Measurements from ENCODE around the gene PDE1A.

PDE1A gene

DNA sequence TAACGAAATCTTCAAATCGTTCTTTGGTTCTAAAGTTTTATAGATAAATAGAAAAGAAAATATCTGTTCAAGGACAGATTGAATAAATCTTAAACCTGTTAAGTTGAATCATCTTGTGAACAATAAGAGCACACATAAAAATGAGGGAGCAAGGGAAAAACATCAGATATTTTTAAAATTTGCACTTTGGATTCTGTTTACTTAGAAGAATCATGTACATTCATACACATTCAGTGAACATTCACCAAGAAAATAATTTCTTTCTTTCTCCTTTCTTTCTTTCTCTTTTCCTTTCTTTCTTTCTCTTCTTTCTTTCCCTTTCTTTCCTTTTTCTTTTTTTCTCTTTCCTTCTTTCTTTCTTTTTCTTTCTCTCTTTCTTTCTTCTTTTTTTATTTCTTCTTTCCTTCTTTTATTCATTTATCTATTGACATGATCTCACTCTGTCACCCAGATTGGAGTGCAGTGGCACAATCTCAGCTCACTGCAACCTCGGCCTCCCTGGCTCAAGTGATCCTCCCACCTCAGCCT, 164.9 kb downstream of the PDE1A start:
- no peak for DNase-seq (ENCODE audit: low read depth in 1 of 2, low spot score in 1 of 2)
- H3K4me3 ChIP-seq (replicated peaks; ENCODE audit: insufficient read depth, low read length) = no peak overlapping the region
- H3K27ac ChIP-seq (replicated peaks) = no peak overlapping the region
- TF ChIP-seq, protein P1, sequence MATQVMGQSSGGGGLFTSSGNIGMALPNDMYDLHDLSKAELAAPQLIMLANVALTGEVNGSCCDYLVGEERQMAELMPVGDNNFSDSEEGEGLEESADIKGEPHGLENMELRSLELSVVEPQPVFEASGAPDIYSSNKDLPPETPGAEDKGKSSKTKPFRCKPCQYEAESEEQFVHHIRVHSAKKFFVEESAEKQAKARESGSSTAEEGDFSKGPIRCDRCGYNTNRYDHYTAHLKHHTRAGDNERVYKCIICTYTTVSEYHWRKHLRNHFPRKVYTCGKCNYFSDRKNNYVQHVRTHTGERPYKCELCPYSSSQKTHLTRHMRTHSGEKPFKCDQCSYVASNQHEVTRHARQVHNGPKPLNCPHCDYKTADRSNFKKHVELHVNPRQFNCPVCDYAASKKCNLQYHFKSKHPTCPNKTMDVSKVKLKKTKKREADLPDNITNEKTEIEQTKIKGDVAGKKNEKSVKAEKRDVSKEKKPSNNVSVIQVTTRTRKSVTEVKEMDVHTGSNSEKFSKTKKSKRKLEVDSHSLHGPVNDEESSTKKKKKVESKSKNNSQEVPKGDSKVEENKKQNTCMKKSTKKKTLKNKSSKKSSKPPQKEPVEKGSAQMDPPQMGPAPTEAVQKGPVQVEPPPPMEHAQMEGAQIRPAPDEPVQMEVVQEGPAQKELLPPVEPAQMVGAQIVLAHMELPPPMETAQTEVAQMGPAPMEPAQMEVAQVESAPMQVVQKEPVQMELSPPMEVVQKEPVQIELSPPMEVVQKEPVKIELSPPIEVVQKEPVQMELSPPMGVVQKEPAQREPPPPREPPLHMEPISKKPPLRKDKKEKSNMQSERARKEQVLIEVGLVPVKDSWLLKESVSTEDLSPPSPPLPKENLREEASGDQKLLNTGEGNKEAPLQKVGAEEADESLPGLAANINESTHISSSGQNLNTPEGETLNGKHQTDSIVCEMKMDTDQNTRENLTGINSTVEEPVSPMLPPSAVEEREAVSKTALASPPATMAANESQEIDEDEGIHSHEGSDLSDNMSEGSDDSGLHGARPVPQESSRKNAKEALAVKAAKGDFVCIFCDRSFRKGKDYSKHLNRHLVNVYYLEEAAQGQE (IDR thresholded peaks at IDR 0.05; ENCODE audit: insufficient replicate concordance, low read depth) = no peak
- TF ChIP-seq, protein P2, sequence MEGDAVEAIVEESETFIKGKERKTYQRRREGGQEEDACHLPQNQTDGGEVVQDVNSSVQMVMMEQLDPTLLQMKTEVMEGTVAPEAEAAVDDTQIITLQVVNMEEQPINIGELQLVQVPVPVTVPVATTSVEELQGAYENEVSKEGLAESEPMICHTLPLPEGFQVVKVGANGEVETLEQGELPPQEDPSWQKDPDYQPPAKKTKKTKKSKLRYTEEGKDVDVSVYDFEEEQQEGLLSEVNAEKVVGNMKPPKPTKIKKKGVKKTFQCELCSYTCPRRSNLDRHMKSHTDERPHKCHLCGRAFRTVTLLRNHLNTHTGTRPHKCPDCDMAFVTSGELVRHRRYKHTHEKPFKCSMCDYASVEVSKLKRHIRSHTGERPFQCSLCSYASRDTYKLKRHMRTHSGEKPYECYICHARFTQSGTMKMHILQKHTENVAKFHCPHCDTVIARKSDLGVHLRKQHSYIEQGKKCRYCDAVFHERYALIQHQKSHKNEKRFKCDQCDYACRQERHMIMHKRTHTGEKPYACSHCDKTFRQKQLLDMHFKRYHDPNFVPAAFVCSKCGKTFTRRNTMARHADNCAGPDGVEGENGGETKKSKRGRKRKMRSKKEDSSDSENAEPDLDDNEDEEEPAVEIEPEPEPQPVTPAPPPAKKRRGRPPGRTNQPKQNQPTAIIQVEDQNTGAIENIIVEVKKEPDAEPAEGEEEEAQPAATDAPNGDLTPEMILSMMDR (IDR thresholded peaks at IDR 0.05; ENCODE audit: insufficient read depth, low read length) = no peak
- no peak for TF ChIP-seq SPI1 (IDR thresholded peaks at IDR 0.05; ENCODE audit: borderline replicate concordance, low read depth)
- TF ChIP-seq POLR2AphosphoS5 (IDR thresholded peaks at IDR 0.05; ENCODE audit: low read depth) = no peak
- no peaks in the 10 kb centered on the region for H3K27me3 ChIP-seq (ENCODE audit: insufficient read depth, poor library complexity, severe bottlenecking)

DNA sequence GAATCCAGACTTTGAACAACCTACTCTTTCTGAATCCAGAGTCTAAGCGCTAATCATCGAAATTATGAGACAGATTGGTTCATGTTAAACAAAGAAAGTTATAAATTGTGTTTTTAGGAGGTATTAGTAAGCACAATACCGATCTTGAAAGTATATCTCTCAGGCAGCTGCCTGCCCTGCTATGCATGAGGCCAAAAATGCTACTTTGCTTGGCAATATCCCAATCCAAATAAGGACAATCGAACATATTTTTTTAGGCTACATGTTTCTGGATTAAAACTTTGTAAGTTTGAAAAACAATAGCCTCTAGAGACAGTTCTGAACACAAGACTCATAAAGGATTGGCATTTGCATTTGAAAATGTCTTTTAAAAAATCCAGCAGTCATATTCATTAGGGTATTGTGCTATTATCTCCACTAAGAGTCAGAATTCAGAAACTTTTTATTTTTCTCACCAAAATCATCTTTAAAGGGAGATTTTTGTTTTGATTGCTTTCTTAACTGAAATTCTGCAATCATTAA, 167.1 kb downstream of the PDE1A start:
- no peak for DNase-seq (ENCODE audit: low read depth in 1 of 2, low spot score in 1 of 2)
- Histone ChIP-seq H3K27ac (replicated peaks) (no peak overlapping the region), H3K27me3 (ENCODE audit: insufficient read depth, poor library complexity, severe bottlenecking) (no peaks in the 10 kb centered on the region), H3K4me3 (replicated peaks; ENCODE audit: insufficient read depth, low read length) (no peak overlapping the region)
- TF ChIP-seq POLR2AphosphoS5 (IDR thresholded peaks at IDR 0.05; ENCODE audit: low read depth) (no peak), GABPA (IDR thresholded peaks at IDR 0.05; ENCODE audit: low read depth) (no peak), SPI1 (IDR thresholded peaks at IDR 0.05; ENCODE audit: borderline replicate concordance, low read depth) (no peak)
- TF ChIP-seq, protein P1 (IDR thresholded peaks at IDR 0.05; ENCODE audit: insufficient replicate concordance, low read depth) = no peak
- TF ChIP-seq, protein P2 (IDR thresholded peaks at IDR 0.05; ENCODE audit: insufficient read depth, low read length) = no peak

DNA sequence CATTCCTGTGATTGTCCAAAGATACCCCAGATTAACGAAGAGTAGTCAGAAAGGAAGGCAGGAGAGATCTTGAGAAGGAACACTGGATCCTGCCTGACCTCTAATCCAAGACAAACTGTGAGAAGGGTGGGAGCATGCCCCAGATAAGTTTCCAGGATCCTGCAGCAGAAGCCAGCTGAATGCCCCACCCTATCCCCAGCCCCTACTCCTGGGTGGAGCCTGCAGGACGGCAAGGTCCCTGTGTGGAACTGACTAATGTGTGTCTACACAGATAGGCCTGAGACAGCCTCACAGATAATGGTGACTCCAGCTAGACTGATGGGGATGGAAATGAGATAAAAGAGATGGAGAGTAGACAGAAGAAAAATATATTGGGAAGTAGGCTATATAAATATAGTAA, 174.3 kb downstream of the PDE1A start:
- Histone ChIP-seq H3K4me3 (replicated peaks; ENCODE audit: insufficient read depth, low read length) (no peak overlapping the region), H3K27me3 (ENCODE audit: insufficient read depth, poor library complexity, severe bottlenecking) (no peaks in the 10 kb centered on the region), H3K27ac (replicated peaks) (no peak overlapping the region)
- no peak for DNase-seq (ENCODE audit: low read depth in 1 of 2, low spot score in 1 of 2)
- TF ChIP-seq, protein P2 (IDR thresholded peaks at IDR 0.05; ENCODE audit: insufficient read depth, low read length) = no peak
- TF ChIP-seq SPI1 (IDR thresholded peaks at IDR 0.05; ENCODE audit: borderline replicate concordance, low read depth) = no peak
- TF ChIP-seq POLR2AphosphoS5 (IDR thresholded peaks at IDR 0.05; ENCODE audit: low read depth) = no peak
- TF ChIP-seq, protein P1 (IDR thresholded peaks at IDR 0.05; ENCODE audit: insufficient replicate concordance, low read depth) = no peak
- TF ChIP-seq GABPA (IDR thresholded peaks at IDR 0.05; ENCODE audit: low read depth) = no peak

All from HL-60 (cell line).